ENCODE data around the gene ROCK1.
A peak's percentile ranks its signal among the peaks of the same experiment; 100 is the strongest.

The ROCK1 gene

DNA sequence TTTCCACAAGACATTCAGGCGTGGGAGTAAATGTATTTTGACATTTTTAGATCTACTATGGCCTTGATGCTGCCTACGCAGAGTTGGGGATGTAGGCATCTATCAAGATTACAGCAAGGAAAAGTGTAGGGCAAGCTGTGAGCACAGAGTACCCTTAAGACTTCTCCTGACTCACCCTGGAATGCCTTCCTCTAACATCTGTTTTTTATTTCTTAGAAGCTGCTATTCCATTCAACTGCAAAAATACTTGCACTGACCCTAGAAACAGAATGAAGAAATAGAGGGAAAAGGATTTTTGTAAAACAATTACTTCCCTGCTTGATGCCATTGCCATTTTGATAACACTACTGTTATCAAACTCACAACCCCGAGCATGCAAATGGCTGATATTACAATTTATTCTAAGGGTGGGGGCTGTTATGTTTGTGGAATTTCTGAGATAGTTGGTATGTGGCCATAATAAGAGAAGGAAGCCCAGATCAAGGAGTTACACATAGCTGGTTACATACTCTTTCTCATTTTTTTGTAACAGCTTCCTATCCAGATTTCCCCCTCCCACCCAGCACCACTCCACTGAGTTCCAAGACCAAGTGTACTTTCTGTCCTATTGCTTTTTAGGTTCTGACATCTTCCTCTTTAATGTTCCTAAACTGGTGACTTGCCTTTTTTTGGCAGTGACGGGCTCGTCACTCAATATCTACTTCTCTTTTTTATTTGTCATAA lies 6.0 kb upstream of the ROCK1 start:
- TF ChIP-seq POLR2A (IDR thresholded peaks at IDR 0.05; ENCODE audit: low read length) = no peak
- no peak for TF ChIP-seq GATA1 (IDR thresholded peaks at IDR 0.05; ENCODE audit: low read depth, low read length)
- DNase-seq = peak; percentile 23 to 60

DNA sequence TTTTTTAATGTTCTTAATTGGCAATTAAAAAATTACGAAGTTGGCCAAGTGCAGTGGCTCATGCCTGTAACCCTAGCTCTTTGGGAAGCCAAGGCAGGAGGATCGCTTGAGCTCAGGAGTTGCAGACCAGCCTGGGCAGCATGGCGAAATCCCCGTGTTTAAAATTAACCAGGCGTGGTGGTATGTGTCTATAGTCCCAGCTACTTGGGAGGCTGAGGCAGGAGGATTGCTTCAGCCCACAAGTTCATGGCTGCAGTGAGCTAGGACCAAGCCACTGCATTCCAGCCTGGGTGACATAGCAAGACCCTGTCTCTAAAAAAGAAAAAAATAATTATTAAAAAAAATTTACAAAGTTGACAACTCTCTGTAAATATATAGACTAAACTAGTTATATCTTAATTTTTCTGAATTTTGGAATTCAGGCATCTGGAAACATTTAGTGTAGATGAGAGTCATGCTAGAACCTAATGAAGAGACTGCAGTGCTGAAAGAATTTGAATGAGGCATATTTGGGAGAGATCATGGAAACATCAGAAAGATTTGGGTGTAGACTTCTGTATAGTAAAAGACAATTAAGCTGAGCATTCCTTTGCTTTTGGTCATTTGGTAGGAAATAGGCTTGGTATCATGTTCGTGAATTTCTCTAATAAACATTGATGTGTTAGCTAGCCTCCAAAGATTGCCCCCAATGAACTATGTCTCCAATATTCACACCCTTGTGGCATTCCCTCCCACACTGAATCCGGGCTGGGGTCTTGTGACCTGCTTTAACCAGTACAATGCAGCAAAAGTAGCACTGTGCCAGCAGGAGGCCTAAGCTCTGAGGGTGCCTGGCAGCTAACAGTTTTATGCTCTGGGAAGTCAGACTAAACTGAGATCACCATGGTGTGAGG lies 4.2 kb upstream of the ROCK1 start:
- no peak for DNase-seq
- TF ChIP-seq POLR2A (IDR thresholded peaks at IDR 0.05; ENCODE audit: low read length) (no peak), GATA1 (IDR thresholded peaks at IDR 0.05; ENCODE audit: low read depth, low read length) (no peak)

DNA sequence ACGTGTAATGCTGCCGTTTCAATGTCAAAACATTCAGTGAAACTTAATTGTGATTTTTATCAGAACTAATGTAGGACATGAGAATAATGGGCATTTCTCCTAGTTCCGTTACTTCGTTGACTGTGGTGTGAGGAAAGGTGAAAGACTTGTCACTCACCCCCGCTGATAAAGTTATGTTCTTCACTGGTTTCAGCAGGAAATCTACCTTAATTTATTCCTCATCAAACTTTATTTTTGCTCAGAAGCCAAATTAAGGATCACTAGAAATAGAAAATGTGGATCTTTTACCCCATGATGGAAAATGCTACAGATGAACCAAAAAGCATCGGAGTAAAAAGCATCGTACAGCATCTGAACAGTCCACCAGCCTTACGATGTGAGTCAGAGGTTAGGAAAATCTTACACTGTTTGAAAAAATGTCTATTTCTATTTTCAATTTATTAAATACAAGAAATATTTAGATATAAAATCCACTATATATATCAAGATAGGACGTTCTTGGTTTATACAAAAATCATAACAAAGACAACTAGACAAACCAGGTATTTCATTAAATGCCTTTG lies 1.0 kb upstream of the ROCK1 start:
- TF ChIP-seq GATA1 (IDR thresholded peaks at IDR 0.05; ENCODE audit: low read depth, low read length) = no peak
- no peak for TF ChIP-seq POLR2A (IDR thresholded peaks at IDR 0.05; ENCODE audit: low read length)
- DNase-seq = peak; percentile 38 to 52

DNA sequence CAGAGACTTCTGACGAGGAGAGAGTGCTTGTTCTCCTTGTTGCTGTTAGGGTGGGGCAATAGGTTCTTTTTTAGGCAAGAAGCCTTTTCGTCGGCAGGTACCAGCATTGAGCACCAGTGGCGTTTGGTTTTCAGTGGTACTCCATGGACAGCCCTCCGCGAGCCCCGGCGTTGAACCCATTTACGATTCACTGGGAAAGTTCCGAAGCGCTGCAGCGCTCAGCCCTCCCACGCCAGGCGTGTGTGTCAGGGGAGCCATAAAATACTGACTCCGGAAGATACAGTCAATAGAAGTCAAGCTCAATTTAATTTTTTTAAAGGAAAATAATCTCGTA lies 494 bp upstream of the ROCK1 start:
- TF ChIP-seq GATA1 (IDR thresholded peaks at IDR 0.05; ENCODE audit: low read depth, low read length) (no peak), POLR2A (IDR thresholded peaks at IDR 0.05; ENCODE audit: low read length) (peak; percentile 71)
- DNase-seq = no peak

DNA sequence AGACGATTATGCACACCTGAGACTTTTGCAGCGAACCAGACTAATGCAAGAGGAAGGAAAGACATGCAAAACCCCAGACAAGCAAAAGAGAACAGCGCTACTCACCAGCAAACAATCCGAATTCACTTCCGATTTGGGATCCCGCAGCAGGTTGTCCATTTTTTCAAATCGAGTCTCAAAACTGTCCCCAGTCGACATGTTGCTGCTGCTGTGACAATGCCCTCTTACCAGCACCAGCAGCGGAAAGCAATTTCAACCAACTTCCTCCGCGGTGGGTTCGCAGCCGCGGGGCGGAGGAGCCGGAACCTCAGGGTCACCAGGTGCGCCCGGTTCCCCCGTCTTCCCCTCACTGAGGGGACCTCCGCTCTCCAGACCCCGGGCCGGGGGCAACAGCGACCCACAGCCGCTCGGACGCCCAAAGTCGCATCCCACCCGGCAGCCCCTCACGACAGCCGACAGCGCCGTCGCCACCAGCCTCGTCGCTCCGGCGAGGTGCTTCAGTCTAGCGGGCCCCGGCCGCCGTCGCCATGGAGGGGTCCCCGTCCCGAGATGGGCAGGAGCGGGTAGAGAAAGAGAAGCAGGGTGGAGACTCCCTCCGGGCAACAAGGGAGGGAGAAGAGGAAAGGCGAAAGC lies 784 bp downstream of the ROCK1 start:
- TF ChIP-seq POLR2A (IDR thresholded peaks at IDR 0.05; ENCODE audit: low read length) (no peak), GATA1 (IDR thresholded peaks at IDR 0.05; ENCODE audit: low read depth, low read length) (no peak)
- DNase-seq = peak; percentile 73 to 80

DNA sequence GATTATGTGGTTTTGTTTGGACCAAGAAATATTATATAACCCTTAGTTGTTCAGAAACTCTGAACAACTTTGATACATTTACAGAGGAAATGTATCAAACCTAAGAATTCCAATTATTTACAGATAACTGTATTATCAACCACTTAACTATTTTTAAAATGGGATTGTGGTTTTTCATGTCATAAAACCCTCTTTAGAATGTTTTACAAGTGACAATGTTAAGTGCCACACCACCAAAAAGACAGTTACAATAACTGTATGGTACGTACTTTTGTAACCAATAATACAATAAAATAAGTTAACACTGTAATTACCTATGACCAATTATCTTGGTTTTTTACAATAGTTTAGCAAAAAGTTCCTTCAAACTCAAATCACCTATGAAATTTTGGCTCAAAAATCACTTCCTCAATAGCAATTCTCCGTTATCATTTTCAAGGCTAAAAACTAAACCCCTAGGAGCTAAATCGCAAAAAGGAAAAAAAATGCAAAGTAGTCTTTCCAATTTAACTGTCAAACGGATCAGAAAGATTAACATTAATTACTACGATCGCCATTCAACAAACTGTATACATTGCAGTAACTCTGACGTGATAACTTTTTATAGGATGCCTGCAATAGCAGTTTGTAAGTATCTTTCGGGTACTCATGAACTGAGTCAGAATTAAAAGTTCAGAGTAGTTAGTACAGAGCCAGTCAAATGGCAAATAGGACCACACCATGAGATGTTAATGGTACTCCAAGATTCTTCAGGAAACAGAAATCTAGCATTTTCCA lies 1.5 kb downstream of the ROCK1 start:
- TF ChIP-seq POLR2A (IDR thresholded peaks at IDR 0.05; ENCODE audit: low read length) (no peak), GATA1 (IDR thresholded peaks at IDR 0.05; ENCODE audit: low read depth, low read length) (no peak)
- DNase-seq = peak in 1 of 2 experiments; percentile 40

DNA sequence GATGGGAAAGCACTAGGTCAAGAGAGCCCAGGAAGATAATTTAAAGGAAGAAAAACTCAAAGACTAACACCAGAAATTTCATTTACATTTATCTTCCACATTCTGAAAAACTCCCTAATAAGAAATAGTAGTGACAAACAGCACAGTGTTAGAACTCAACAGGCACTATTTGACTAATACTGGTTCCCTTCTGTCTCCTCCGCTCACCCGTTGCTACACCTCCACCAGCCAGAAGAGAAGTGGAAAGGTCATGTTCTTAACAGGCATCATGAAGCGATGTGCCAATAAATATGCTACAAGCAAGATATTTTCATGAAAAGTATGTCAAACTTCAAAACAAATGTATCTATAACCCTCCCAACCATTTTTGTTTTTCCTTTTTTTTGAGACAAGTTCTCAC lies 5.7 kb downstream of the ROCK1 start:
- no peak for DNase-seq
- no peak for TF ChIP-seq POLR2A (IDR thresholded peaks at IDR 0.05; ENCODE audit: low read length)
- TF ChIP-seq GATA1 (IDR thresholded peaks at IDR 0.05; ENCODE audit: low read depth, low read length) = no peak

DNA sequence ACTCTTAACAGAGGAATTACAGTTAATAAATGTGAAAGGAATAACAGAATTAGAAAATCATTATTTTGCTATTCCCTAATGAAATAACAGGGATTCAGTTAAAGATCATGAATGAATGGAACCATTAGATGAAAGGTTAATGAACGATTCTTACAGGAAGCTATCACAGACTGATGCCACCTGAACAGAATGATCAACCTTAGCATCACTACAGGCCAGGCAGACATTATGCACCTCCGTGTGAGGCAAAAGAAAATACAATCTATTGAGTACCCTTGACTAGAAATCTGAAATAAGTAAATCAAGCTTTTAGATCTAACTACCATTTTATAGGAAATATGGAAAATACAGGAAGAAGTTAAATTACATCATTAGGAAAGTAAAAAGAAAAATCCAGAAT lies 10.4 kb downstream of the ROCK1 start:
- no peak for TF ChIP-seq GATA1 (IDR thresholded peaks at IDR 0.05; ENCODE audit: low read depth, low read length)
- TF ChIP-seq POLR2A (IDR thresholded peaks at IDR 0.05; ENCODE audit: low read length) = no peak
- DNase-seq = no peak

DNA sequence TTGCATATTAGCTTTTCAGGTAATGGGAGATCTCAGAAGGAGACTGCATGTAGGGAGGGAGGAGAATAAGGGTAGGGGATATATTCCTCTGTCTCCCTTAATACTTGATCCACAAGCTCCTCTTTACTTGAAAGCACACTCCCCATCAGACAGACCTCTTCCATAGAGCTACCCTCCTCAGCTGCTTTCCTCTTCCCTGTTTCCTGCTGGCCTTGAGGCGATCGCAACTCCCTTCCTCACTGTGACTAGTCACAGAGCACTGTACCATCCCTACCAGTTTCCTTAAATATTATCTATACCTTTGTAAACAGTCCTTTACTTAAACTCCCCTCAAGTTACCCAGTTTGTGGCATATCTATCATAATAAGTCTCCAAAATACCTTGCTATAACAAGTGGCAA lies 10.9 kb downstream of the ROCK1 start:
- no peak for DNase-seq
- TF ChIP-seq POLR2A (IDR thresholded peaks at IDR 0.05; ENCODE audit: low read length) (no peak), GATA1 (IDR thresholded peaks at IDR 0.05; ENCODE audit: low read depth, low read length) (no peak)

DNA sequence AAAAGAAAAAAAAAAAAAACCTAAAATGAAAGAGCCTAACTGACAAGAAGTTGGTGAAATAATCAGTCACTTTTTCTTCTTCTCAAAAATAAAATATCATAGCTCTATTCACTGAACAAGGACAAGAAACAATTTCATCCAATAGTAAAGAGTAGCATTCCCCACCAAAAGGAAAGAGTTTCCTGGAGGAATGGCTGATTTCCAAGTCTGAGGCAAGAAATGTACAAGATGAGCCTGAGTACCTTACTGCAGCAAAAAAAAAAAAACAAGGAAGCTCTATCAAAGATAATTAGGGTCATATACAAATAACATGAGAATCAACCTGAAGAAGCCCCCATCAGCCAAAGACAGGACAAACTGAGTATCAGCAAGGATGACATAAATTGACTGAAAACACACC lies 11.5 kb downstream of the ROCK1 start:
- no peak for TF ChIP-seq POLR2A (IDR thresholded peaks at IDR 0.05; ENCODE audit: low read length)
- DNase-seq = no peak

DNA sequence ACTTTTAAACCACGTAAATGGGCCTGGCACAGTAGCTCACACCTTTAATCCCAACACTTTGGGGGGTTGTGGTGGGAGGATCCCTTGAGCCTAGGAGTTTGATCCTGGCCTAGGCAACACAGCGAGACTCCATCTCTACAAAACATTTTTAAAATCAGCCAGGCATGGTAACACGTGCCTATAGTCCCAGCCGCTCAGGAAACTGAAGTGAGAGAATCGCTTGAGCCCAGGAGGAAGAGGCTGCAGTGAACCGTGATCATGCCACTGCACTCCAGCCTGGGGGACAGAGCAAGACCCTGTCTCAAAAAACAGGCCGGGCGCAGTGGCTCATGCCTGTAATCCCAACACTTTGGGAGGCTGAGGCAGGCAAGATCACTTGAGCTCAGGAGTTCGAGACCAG lies 12.2 kb downstream of the ROCK1 start:
- no peak for DNase-seq
- TF ChIP-seq POLR2A (IDR thresholded peaks at IDR 0.05; ENCODE audit: low read length) (no peak), GATA1 (IDR thresholded peaks at IDR 0.05; ENCODE audit: low read depth, low read length) (no peak)

DNA sequence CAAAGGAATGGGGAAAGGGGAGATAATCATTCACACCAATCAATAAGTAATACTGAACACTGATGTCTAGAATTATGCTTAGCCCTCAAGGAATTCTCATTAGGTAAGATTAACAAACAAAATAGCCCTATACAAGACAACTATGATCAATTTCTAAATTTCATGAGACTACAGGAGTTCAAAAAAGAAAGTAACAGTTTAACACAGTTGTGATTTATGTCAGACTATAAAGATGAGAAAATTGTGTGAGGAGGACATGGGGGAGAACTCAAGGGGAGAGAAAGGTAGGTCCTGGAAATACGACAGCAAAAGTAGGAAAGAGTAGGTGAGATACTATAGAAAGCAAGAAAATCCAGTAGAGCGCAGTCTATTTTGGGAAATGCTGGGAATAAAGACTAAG lies 14.9 kb downstream of the ROCK1 start:
- no peak for TF ChIP-seq GATA1 (IDR thresholded peaks at IDR 0.05; ENCODE audit: low read depth, low read length)
- no peak for TF ChIP-seq POLR2A (IDR thresholded peaks at IDR 0.05; ENCODE audit: low read length)
- no peak for DNase-seq

DNA sequence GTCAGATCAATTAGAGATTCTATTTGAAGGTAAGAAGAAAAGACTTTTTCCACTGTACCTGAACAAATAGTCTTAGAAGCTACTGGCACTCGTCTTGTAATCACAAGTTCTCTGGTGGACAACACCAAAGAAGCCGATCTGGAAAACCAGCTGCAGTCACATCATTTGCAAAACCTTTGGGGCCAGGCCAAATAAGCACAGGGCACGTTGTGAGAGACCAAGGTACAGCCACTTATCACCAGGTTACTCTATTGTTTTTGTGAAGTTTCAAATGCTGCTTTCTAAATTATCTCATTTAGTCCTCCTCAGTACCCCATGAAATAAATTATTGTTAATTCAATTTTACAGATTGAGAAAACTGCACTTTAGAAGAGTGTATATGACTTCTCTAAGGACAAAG lies 18.5 kb downstream of the ROCK1 start:
- DNase-seq = no peak

More for the DNA sequence above, 18.5 kb downstream of the ROCK1 start:
- TF ChIP-seq POLR2A (IDR thresholded peaks at IDR 0.05; ENCODE audit: low read length) (no peak), GATA1 (IDR thresholded peaks at IDR 0.05; ENCODE audit: low read depth, low read length) (no peak)
